Measurements from ENCODE around the gene CALCB.
A peak's percentile ranks its signal among the peaks of the same experiment; 100 is the strongest.

The CALCB gene

DNA sequence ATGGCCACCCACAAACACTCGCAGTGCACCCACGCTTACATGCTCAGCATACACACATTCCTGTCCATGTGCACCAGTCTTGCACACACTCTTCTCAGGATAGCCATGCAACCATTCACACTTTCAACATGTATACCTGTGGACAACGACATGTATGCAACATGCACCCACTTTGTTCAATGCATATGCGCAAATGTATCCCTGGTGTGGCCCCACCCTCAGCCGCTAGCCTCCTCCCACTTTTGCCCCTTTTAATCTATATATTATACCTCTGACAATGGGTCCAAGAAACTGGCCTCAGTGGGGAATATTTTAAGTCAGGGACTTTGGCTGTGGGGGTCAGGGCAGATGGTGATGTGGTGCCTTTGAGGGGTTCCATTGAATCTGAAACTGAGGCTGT lies 42.3 kb downstream of the CALCB start:
- no peak overlapping the region for H3K4me3 ChIP-seq (ENCODE audit: low read depth, low read length)
- in situ Hi-C loops (cut with HindIII; ENCODE audit: low sequenced_read_pairs): no loop called here
- TF ChIP-seq, protein P1, sequence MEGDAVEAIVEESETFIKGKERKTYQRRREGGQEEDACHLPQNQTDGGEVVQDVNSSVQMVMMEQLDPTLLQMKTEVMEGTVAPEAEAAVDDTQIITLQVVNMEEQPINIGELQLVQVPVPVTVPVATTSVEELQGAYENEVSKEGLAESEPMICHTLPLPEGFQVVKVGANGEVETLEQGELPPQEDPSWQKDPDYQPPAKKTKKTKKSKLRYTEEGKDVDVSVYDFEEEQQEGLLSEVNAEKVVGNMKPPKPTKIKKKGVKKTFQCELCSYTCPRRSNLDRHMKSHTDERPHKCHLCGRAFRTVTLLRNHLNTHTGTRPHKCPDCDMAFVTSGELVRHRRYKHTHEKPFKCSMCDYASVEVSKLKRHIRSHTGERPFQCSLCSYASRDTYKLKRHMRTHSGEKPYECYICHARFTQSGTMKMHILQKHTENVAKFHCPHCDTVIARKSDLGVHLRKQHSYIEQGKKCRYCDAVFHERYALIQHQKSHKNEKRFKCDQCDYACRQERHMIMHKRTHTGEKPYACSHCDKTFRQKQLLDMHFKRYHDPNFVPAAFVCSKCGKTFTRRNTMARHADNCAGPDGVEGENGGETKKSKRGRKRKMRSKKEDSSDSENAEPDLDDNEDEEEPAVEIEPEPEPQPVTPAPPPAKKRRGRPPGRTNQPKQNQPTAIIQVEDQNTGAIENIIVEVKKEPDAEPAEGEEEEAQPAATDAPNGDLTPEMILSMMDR (IDR thresholded peaks at IDR 0.05; ENCODE audit: low read depth, low read length): no peak
- no peak for DNase-seq (ENCODE audit: low read depth, low spot score)

DNA sequence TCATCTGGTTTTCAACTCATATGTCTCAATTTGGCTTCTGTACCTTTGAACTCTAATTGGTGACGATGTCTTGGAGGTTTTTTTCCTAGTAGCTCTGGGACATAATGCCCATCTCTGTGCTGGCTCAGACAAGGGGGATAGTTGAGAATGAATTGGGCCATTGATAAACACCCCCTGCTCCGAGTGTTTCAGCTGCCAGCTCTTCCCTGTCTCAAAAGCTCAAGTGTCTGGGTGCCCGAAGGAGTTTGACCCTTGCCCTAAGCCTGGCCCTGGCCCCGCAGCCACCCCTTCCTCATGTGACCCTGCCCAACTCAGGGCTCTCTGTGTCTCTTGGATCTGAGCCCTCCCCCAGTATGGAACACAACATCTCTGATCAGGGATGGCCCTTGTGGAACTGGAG lies 44.4 kb downstream of the CALCB start:
- H3K4me3 ChIP-seq (ENCODE audit: low read depth, low read length): no peak overlapping the region
- TF ChIP-seq, protein P1 (IDR thresholded peaks at IDR 0.05; ENCODE audit: low read depth, low read length): no peak
- DNase-seq (ENCODE audit: low read depth, low spot score): no peak
- in situ Hi-C loops (cut with HindIII; ENCODE audit: low sequenced_read_pairs): no loop called here

DNA sequence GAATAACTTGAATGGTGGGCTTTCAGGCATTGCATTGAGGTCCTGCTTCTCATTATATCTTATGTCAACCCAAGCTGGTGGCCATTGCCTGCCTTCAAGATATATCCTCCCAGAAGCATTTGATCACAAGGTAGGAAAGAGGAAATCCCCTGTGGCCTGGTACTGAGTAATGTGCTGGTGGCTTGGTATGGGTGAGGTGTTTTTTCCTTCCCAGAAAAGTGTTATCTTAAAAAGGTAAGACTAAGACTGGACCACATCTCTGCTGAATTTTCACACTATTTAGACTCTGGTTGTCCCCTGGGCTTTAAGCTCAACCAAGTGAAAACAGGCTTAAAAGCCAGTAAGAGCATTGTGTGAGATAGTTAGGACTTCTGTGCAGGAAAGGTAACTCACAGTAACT lies 45.0 kb downstream of the CALCB start:
- no peak for DNase-seq (ENCODE audit: low read depth, low spot score)
- TF ChIP-seq, protein P1 (IDR thresholded peaks at IDR 0.05; ENCODE audit: low read depth, low read length): no peak
- in situ Hi-C loops (cut with HindIII; ENCODE audit: low sequenced_read_pairs): no loop called here
- H3K4me3 ChIP-seq (ENCODE audit: low read depth, low read length): no peak overlapping the region

DNA sequence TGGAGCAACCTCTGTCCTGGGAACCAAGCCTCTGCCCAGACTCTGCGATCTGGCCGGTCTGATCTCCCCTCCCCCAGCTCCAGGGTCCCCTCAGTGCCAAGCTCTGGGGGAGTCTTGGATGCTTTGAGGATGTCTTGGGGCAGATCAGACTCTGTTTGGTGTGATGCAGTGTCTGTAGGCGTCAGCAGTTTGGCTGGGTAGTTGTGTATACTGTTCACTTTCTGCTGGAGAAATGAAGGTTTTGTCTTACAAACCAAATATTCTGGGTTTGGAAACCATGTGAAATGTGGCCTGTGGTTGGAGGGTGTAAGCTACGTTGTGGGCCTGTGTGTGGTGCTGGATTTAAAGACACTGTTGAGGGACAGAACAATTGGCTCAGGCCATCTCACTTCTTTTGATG lies 46.0 kb downstream of the CALCB start:
- DNase-seq (ENCODE audit: low read depth, low spot score): no peak
- no peak overlapping the region for H3K4me3 ChIP-seq (ENCODE audit: low read depth, low read length)
- in situ Hi-C loops (cut with HindIII; ENCODE audit: low sequenced_read_pairs): no loop called here
- TF ChIP-seq, protein P1 (IDR thresholded peaks at IDR 0.05; ENCODE audit: low read depth, low read length): no peak

DNA sequence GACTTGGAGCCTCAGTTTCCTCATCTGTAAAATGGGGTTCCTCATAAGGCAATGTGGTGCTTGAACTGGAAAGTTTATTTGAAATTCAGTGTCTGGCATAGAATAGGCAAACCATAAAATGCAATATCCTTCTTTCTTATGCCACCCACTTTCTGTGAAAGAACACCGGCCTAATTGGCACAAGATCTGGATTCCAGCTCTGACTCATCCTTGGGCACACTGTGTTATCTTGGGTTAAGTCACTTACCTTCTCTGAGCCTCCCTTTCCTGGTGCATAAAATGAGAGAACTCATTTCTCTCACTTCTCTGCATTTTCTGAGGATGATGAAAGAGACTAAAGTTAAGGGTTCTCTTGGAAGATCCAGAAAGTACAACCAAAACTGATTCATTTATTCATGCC lies 46.4 kb downstream of the CALCB start:
- TF ChIP-seq, protein P1 (IDR thresholded peaks at IDR 0.05; ENCODE audit: low read depth, low read length): no peak
- H3K4me3 ChIP-seq (ENCODE audit: low read depth, low read length): no peak overlapping the region
- DNase-seq (ENCODE audit: low read depth, low spot score): no peak
- in situ Hi-C loops (cut with HindIII; ENCODE audit: low sequenced_read_pairs): no loop called here

DNA sequence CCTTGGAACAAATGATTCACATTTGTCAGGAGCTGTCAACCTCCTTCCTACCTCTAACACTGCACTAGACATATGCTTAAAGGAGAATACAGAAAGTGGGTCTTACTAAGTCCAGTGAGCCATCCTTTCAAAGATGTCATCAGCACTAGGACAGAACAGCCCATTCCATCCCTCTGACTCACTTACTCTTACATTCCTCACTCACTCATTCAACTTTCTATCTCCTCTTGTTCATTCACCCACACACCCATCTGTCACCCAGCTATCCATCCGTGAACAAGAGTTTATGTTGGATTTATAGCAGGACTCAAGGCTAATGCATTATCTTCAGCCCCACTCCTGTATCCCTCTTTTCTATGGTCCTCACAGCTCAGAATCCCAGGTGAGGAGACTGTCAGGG lies 50.5 kb downstream of the CALCB start:
- TF ChIP-seq, protein P1 (IDR thresholded peaks at IDR 0.05; ENCODE audit: low read depth, low read length): no peak
- DNase-seq (ENCODE audit: low read depth, low spot score): peak; percentile 62

DNA sequence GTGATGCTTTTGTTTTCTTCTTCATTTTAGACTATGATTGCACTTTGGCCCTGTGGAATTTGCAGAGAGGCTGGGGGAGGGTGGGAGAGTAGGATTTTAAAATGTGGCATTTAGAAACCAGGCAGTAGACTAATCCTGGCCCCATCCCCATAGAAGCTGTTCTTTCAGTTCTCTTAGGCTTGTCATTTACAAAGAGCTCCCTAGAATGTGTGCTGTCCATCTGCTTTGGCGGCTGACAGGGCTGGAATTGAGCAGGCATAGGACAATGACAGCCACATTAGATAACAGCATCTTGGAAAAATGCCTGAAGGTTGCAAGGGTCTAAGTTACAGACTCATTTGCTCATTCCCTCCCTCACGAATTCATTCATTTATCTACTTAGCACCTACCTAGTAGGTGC lies 51.1 kb downstream of the CALCB start:
- in situ Hi-C loops (cut with HindIII; ENCODE audit: low sequenced_read_pairs): no loop called here
- no peak overlapping the region for H3K4me3 ChIP-seq (ENCODE audit: low read depth, low read length)
- TF ChIP-seq, protein P1 (IDR thresholded peaks at IDR 0.05; ENCODE audit: low read depth, low read length): no peak
- no peak for DNase-seq (ENCODE audit: low read depth, low spot score)

More for the DNA sequence above, 50.5 kb downstream of the CALCB start:
- no peak overlapping the region for H3K4me3 ChIP-seq (ENCODE audit: low read depth, low read length)
- in situ Hi-C loops (cut with HindIII; ENCODE audit: low sequenced_read_pairs): no loop called here

All from astrocyte of the spinal cord (primary cell).